GM19455 (cell line): Measurements from ENCODE around the gene RIMBP2.

Source experiments
- ATAC-seq: cut with Tn5 transposase; IDR thresholded peaks from one replicate; pipeline ENCODE4 v1.9.1; 2021; ENCODE audit not compliant: unreplicated experiment

Gene RIMBP2

GRCh38 chr12:130391186-130391585 is 324.9 kb downstream of the RIMBP2 start:
- no peak for ATAC-seq

- ATAC-seq: no peak
Observed at GRCh38 chr12:130385193-130385592, 330.9 kb downstream of the RIMBP2 start.

GRCh38 chr12:130384234-130384633 is 331.9 kb downstream of the RIMBP2 start:
- ATAC-seq: no peak

GRCh38 chr12:130382818-130383217 is 333.3 kb downstream of the RIMBP2 start:
- no peak for ATAC-seq

GRCh38 chr12:130375296-130376287 is 340.5 kb downstream of the RIMBP2 start:
- no peak for ATAC-seq

GRCh38 chr12:130374083-130374482 is 342.0 kb downstream of the RIMBP2 start:
- ATAC-seq: no peak

- no peak for ATAC-seq
Observed at GRCh38 chr12:130372936-130373335, 343.2 kb downstream of the RIMBP2 start.

GRCh38 chr12:130371296-130371695 is 344.8 kb downstream of the RIMBP2 start:
- ATAC-seq: no peak

GRCh38 chr12:130369816-130370215 is 346.3 kb downstream of the RIMBP2 start:
- ATAC-seq: no peak

GRCh38 chr12:130367523-130367922 is 348.6 kb downstream of the RIMBP2 start:
- no peak for ATAC-seq

GRCh38 chr12:130367003-130367402 is 349.1 kb downstream of the RIMBP2 start:
- ATAC-seq: no peak

- no peak for ATAC-seq
Observed at GRCh38 chr12:130366159-130366558, 349.9 kb downstream of the RIMBP2 start.

GRCh38 chr12:130364578-130364977 is 351.5 kb downstream of the RIMBP2 start:
- ATAC-seq: no peak

- no peak for ATAC-seq
Observed at GRCh38 chr12:130362060-130362459, 354.0 kb downstream of the RIMBP2 start.

- ATAC-seq: no peak
Observed at GRCh38 chr12:130357729-130358330, 358.3 kb downstream of the RIMBP2 start.

GRCh38 chr12:130357241-130357640 is 358.9 kb downstream of the RIMBP2 start:
- ATAC-seq: no peak

- ATAC-seq: no peak
Observed at GRCh38 chr12:130356222-130356621, 359.9 kb downstream of the RIMBP2 start.

GRCh38 chr12:130354407-130354806 is 361.7 kb downstream of the RIMBP2 start:
- ATAC-seq: no peak

GRCh38 chr12:130353081-130353480 is 363.0 kb downstream of the RIMBP2 start:
- no peak for ATAC-seq

- no peak for ATAC-seq
Observed at GRCh38 chr12:130351326-130351725, 364.8 kb downstream of the RIMBP2 start.

GRCh38 chr12:130350715-130351114 is 365.4 kb downstream of the RIMBP2 start:
- no peak for ATAC-seq

GRCh38 chr12:130347588-130347987 is 368.5 kb downstream of the RIMBP2 start:
- ATAC-seq: no peak
